Hematopoietic multipotent progenitor cell treated with erythropoietin and hydrocortisone succinate and interleukin-3 and kit ligand, for 6 days (in vitro differentiated cells): Measurements from ENCODE around the gene HSD17B3.
A peak's percentile ranks its signal among the peaks of the same experiment; 100 is the strongest.

Source experiments
- DNase-seq: peaks from one replicate; pipeline ENCODE4 v3.0.0-alpha.2; 2015

HSD17B3 gene

GRCh38 chr9:96232539-96233241 lies 69.3 kb downstream of the HSD17B3 start:
- peak; percentile 74 for DNase-seq

GRCh38 chr9:96232164-96232538 lies 69.8 kb downstream of the HSD17B3 start:
- no peak for DNase-seq

- DNase-seq: no peak
Observed at GRCh38 chr9:96230002-96230401, 72.0 kb downstream of the HSD17B3 start.

- peak; percentile 34 for DNase-seq
Observed at GRCh38 chr9:96222132-96222531, 79.8 kb downstream of the HSD17B3 start.

GRCh38 chr9:96219900-96220257 lies 82.1 kb downstream of the HSD17B3 start:
- no peak for DNase-seq

- DNase-seq: peak; percentile 39
Observed at GRCh38 chr9:96219026-96219899, 82.7 kb downstream of the HSD17B3 start.

- peak; percentile 82 for DNase-seq
Observed at GRCh38 chr9:96217754-96218693, 84.0 kb downstream of the HSD17B3 start.

GRCh38 chr9:96217294-96217707 lies 84.7 kb downstream of the HSD17B3 start:
- peak; percentile 6 for DNase-seq

- DNase-seq: no peak
Observed at GRCh38 chr9:96216583-96216982, 85.4 kb downstream of the HSD17B3 start.

GRCh38 chr9:96215841-96216240 lies 86.1 kb downstream of the HSD17B3 start:
- no peak for DNase-seq

- DNase-seq: no peak
Observed at GRCh38 chr9:96214635-96215034, 87.3 kb downstream of the HSD17B3 start.

GRCh38 chr9:96209407-96210271 lies 92.3 kb downstream of the HSD17B3 start:
- no peak for DNase-seq

GRCh38 chr9:96206156-96206751 lies 95.7 kb downstream of the HSD17B3 start:
- DNase-seq: no peak

GRCh38 chr9:96204853-96205252 lies 97.1 kb downstream of the HSD17B3 start:
- no peak for DNase-seq

- no peak for DNase-seq
Observed at GRCh38 chr9:96203867-96204501, 98.0 kb downstream of the HSD17B3 start.

- DNase-seq: no peak
Observed at GRCh38 chr9:96202971-96203780, 98.8 kb downstream of the HSD17B3 start.

GRCh38 chr9:96201140-96201539 lies 100.8 kb downstream of the HSD17B3 start:
- DNase-seq: no peak

- DNase-seq: no peak
Observed at GRCh38 chr9:96199006-96199405, 103.0 kb downstream of the HSD17B3 start.

GRCh38 chr9:96195541-96195940 lies 106.4 kb downstream of the HSD17B3 start:
- DNase-seq: no peak

GRCh38 chr9:96193236-96193755 lies 108.7 kb downstream of the HSD17B3 start:
- no peak for DNase-seq
